Esophagus (tissue), 2 donors: ENCODE results near the gene KRT85. TPM values are rescaled to one million over a fixed set of nuclear protein-coding genes. Genes with fewer than 3 reads are reported as not detected.

ENCODE experiments used
- H3K27ac ChIP-seq, 2 donors: one replicate each; pipeline ENCODE4 v1.5.1; 2013; ENCODE audit warnings: low read depth in 2 of 2, mild to moderate bottlenecking in 2 of 2, inconsistent platforms in 1 of 2, low read length in 1 of 2, moderate library complexity in 1 of 2
- H3K27me3 ChIP-seq, 2 donors: one replicate each; pipeline ENCODE4 v1.6.1; 2013; ENCODE audit warnings: low read length in 2 of 2, control low read depth in 1 of 2, mild to moderate bottlenecking in 1 of 2; ENCODE audit not compliant: insufficient read depth in 2 of 2, control insufficient read depth in 1 of 2
- H3K36me3 ChIP-seq, 2 donors: one replicate each; pipeline ENCODE4 v1.6.1; 2013; ENCODE audit warnings: low read length in 1 of 2; ENCODE audit not compliant: control insufficient read depth in 2 of 2, insufficient read depth in 2 of 2
- H3K4me1 ChIP-seq, 2 donors: one replicate each; pipeline ENCODE4 v1.6.1; 2013; ENCODE audit warnings: low read length in 1 of 2; ENCODE audit not compliant: control insufficient read depth in 2 of 2, insufficient read depth in 2 of 2
- H3K4me3 ChIP-seq, 2 donors: one replicate each; pipeline ENCODE4 v1.5.1; 2013; ENCODE audit warnings: low read length in 2 of 2, mild to moderate bottlenecking in 2 of 2, low read depth in 1 of 2, moderate library complexity in 1 of 2
- H3K9me3 ChIP-seq, 2 donors: one replicate each; pipeline ENCODE4 v1.6.1; 2013; ENCODE audit warnings: mild to moderate bottlenecking in 2 of 2, low read depth in 1 of 2, low read length in 1 of 2, moderate library complexity in 1 of 2; ENCODE audit not compliant: control insufficient read depth in 2 of 2, insufficient read depth in 1 of 2
- WGBS, 2 donors: extraction: QIAGEN DNeasy Blood & Tissue Kit; methylation state at CpG; one replicate each; pipeline ENCODE4 v1.1.7; 2013; 5-methylcytosine and 5-hydroxymethylcytosine counted together
- polyA plus RNA-seq, 2 donors: library from polyadenylated mRNA; stranded (reverse); fragments of 200-250 nt; gene quantifications; one replicate each; pipeline ENCODE4 v1.2.3, GENCODE V29; 2013
- donor health status: healthy with polysubstance abuse.
- donor health status: Bipolar disorder and iron deficiency.

Gene KRT85
- polyA plus RNA-seq, 2 donors: not detected

DNA sequence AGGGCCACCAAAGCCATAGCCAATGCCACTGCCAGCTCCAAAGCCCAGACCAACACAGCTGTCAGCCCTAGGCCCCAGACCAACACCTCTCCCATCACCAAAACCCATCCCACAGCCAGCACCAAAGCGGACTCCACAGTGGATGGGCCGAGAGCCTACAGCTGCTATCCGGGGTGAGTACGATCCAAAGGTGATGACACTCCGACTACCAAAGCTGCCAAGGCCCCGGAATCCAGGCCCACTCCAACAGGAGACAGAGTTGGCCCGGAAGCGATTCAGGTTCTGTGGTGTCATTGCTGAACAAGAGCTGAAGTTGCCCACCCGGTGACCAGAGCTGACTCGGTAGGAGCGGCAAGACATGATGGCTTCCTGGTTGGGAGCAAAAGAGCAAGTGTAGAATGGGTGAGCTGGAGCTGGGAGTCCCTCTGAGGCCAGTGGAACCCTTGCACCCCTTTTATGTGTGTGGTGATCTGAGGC lies 18.0 kb upstream of the KRT85 start, which contains the start of gene KRT84:
TSS of gene KRT84 (minus strand) at position 427 of the 477 bp plus-strand sequence. CDS start at position 360, 67 bp downstream.
- H3K9me3 ChIP-seq: no peaks in the 10 kb centered on the region
- H3K27me3 ChIP-seq: no peaks in the 10 kb centered on the region
- no peaks in the 10 kb centered on the region for H3K36me3 ChIP-seq
- peaks cover 0 to 12% of the 10 kb centered on the region in 2 donors for H3K4me1 ChIP-seq
- WGBS, 2 donors: 95 to 97% methylated on average over 11 of the region's 11 CpGs
- H3K27ac ChIP-seq: no peak within 1 kb of the TSS
- no peak within 1 kb of the TSS for H3K4me3 ChIP-seq

GRCh38 chr12:52383331-52383730 lies 16.1 kb upstream of the KRT85 start:
- Histone ChIP-seq H3K36me3 (no peaks in the 10 kb centered on the region), H3K27ac (no peak overlapping the region), H3K9me3 (no peaks in the 10 kb centered on the region), H3K4me1 (peaks cover 0 to 4% of the 10 kb centered on the region in 2 donors), H3K27me3 (no peaks in the 10 kb centered on the region), H3K4me3 (no peak overlapping the region)
- WGBS, 2 donors: 93 to 98% methylated on average over 3 of the region's 3 CpGs

GRCh38 chr12:52382854-52383253 lies 15.6 kb upstream of the KRT85 start:
- H3K27ac ChIP-seq: no peak overlapping the region
- no peaks in the 10 kb centered on the region for H3K27me3 ChIP-seq
- no peaks in the 10 kb centered on the region for H3K4me1 ChIP-seq
- H3K4me3 ChIP-seq: no peak overlapping the region
- H3K9me3 ChIP-seq: no peaks in the 10 kb centered on the region
- 72 to 73% methylated on average over 2 of the region's 2 CpGs for WGBS, 2 donors
- H3K36me3 ChIP-seq: no peaks in the 10 kb centered on the region

DNA sequence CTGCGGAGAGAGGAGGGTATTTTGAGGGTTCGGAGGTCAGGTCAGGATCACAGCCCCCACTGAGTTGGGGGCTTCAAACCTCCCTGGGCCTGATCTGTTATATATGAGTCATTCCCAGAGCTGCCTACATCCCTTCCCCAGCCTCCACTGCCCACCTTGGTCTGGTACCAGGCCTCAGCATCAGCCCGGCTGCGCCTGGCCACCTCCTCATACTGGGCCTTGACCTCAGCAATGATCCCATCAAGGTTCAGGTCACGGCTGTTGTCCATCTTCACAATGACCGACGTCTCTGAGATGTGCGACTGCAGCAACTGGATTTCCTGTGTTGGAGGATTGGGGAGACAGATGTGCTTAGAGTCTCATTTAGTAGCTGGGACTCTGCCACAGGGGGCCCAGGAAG lies 13.9 kb upstream of the KRT85 start:
- no peak overlapping the region for H3K27ac ChIP-seq
- no peaks in the 10 kb centered on the region for H3K4me1 ChIP-seq
- H3K27me3 ChIP-seq: no peaks in the 10 kb centered on the region
- no peaks in the 10 kb centered on the region for H3K36me3 ChIP-seq
- H3K9me3 ChIP-seq: no peaks in the 10 kb centered on the region
- WGBS, 2 donors: 88 to 95% methylated on average over 8 of the region's 8 CpGs
- H3K4me3 ChIP-seq: no peak overlapping the region

GRCh38 chr12:52380271-52380694 lies 13.0 kb upstream of the KRT85 start:
- Histone ChIP-seq H3K9me3 (no peaks in the 10 kb centered on the region), H3K27ac (no peak overlapping the region), H3K4me1 (no peaks in the 10 kb centered on the region), H3K27me3 (no peaks in the 10 kb centered on the region), H3K4me3 (no peak overlapping the region), H3K36me3 (no peaks in the 10 kb centered on the region)
- 49 to 53% methylated on average over 15 of the region's 15 CpGs for WGBS, 2 donors

- no peak overlapping the region for H3K4me3 ChIP-seq
- WGBS, 2 donors: 92 to 94% methylated on average over 6 of the region's 6 CpGs
- no peaks in the 10 kb centered on the region for H3K27me3 ChIP-seq
Measured at GRCh38 chr12:52379536-52379935, 12.3 kb upstream of the KRT85 start.

GRCh38 chr12:52378091-52378490 lies 10.8 kb upstream of the KRT85 start:
- WGBS, 2 donors: 83 to 84% methylated on average over 19 of the region's 19 CpGs
- H3K36me3 ChIP-seq: no peaks in the 10 kb centered on the region
- no peaks in the 10 kb centered on the region for H3K27me3 ChIP-seq
- H3K27ac ChIP-seq: no peak overlapping the region
- H3K4me3 ChIP-seq: no peak overlapping the region
- H3K9me3 ChIP-seq: no peaks in the 10 kb centered on the region
- H3K4me1 ChIP-seq: no peaks in the 10 kb centered on the region

More at GRCh38 chr12:52379536-52379935, 12.3 kb upstream of the KRT85 start:
- H3K27ac ChIP-seq: no peak overlapping the region
- no peaks in the 10 kb centered on the region for H3K4me1 ChIP-seq
- no peaks in the 10 kb centered on the region for H3K36me3 ChIP-seq
- H3K9me3 ChIP-seq: no peaks in the 10 kb centered on the region

GRCh38 chr12:52377266-52377665 lies 10.0 kb upstream of the KRT85 start:
- no peak overlapping the region for H3K27ac ChIP-seq
- H3K36me3 ChIP-seq: no peaks in the 10 kb centered on the region
- H3K9me3 ChIP-seq: no peaks in the 10 kb centered on the region
- WGBS, 2 donors: 89 to 92% methylated on average over 8 of the region's 8 CpGs
- no peaks in the 10 kb centered on the region for H3K27me3 ChIP-seq
- H3K4me3 ChIP-seq: no peak overlapping the region
- no peaks in the 10 kb centered on the region for H3K4me1 ChIP-seq

GRCh38 chr12:52372216-52373154 lies 5.2 kb upstream of the KRT85 start:
- Histone ChIP-seq H3K4me1 (peaks cover 3% of the 10 kb centered on the region in 2 donors), H3K27me3 (no peaks in the 10 kb centered on the region), H3K9me3 (no peaks in the 10 kb centered on the region), H3K27ac (peak overlapping the region; percentile 16 to 68), H3K4me3 (no peak overlapping the region), H3K36me3 (no peaks in the 10 kb centered on the region)
- 33 to 36% methylated on average over 10 of the region's 10 CpGs for WGBS, 2 donors
